ENCODE results near the gene FOXA2. TPM values are rescaled to one million over a fixed set of nuclear protein-coding genes. Genes with fewer than 3 reads are reported as not detected.

The FOXA2 gene
- total RNA-seq, 1 donor from 2014 or later: 141 TPM

DNA sequence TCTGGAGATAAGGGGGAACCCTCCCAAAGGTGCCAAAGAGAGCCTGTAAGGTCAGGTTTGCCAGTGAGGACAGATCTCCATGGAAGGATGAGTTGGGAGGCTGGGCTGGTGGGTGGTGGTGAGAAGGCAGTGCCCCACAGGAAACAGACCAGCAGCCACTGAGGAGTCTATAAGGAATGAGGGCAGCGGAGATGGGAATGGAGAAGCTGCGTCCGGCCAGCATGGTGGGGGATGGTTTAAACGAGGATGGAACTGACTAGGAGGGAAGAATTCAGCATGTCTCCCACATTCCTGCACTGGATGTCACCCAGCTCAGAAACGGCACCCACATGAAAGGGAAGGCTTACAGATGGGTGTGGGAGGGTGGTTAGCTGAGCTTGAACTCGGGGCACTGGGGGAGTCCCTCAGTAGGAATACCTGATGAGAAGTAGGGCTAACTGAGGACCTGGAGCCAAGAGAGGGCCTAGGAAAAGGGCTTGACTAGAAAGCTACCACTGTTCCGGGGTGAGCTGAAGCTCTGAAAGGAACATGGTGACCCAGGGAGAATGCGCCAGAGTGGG lies 53.2 kb downstream of the FOXA2 start:
- Mint-ChIP-seq H3K27me3 (no peaks in the 10 kb centered on the region), H3K9me3 (ENCODE audit: low read depth) (no peaks in the 10 kb centered on the region), H3K27ac (no peak overlapping the region), H3K4me1 (ENCODE audit: low read depth) (peaks cover 20% of the 10 kb centered on the region), H3K4me3 (ENCODE audit: low read depth) (no peak overlapping the region), H3K36me3 (ENCODE audit: insufficient read depth) (no peaks in the 10 kb centered on the region)
- no peak for DNase-seq (ENCODE audit: low spot score, unreplicated experiment)
- TF ChIP-seq, protein P1, sequence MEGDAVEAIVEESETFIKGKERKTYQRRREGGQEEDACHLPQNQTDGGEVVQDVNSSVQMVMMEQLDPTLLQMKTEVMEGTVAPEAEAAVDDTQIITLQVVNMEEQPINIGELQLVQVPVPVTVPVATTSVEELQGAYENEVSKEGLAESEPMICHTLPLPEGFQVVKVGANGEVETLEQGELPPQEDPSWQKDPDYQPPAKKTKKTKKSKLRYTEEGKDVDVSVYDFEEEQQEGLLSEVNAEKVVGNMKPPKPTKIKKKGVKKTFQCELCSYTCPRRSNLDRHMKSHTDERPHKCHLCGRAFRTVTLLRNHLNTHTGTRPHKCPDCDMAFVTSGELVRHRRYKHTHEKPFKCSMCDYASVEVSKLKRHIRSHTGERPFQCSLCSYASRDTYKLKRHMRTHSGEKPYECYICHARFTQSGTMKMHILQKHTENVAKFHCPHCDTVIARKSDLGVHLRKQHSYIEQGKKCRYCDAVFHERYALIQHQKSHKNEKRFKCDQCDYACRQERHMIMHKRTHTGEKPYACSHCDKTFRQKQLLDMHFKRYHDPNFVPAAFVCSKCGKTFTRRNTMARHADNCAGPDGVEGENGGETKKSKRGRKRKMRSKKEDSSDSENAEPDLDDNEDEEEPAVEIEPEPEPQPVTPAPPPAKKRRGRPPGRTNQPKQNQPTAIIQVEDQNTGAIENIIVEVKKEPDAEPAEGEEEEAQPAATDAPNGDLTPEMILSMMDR (IDR thresholded peaks at IDR 0.05; ENCODE audit: unreplicated experiment): no peak

Measured in progenitor cell of endocrine pancreas (in vitro differentiated cells).